Measurements from ENCODE around the gene GPR137. TPM values are rescaled to one million over a fixed set of nuclear protein-coding genes. Genes with fewer than 3 reads are reported as not detected.

The GPR137 gene
- total and polyA plus RNA-seq, 9 of the 15 experiments (the other 6 are each of a cell fraction or from before 2014, with no cell fraction given): 0.32 to 26.7 (median 10.7) TPM

DNA sequence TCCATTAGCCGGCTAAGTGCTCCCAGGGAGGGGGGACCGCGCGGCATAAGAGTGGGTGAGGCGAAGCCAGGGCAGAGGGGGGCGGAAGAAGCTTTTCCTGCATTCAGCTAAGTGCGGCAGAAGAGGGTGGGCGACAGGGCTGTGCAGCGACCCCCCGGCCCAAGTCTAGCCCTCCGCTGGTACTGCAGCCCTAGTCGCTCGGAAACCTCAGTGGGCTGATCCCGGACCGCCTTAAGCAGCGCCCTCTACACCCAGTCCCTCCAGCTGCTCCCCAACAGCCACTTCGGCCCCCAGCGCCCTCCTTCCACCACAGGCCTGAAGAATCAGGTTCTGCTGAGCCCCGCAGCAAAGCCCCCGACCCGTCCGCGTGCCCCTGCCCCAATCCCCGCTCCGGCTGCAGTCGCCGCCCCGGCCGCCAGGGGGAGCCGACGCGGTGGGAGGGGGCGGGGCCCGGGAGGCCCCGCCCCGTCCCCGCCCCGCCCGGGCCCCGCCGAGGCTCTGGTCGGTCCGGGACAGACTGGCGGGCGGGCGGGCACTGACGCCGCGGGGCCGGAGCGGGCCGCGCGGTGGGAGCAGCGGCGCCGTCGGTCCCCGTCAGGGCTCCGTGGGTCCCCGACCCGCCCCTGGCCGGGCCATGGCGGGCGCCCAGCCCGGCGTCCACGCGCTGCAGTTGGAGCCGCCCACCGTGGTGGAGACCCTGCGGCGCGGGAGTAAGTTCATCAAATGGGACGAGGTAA is 34.5 kb upstream of the GPR137 start, which contains the start of gene PLCB3 (continued):
- no peak for TF ChIP-seq SLC30A9 (CRISPR knock-in tag; IDR thresholded peaks at IDR 0.05)
- peak; percentile 86 for TF ChIP-seq POLR2G (IDR thresholded peaks at IDR 0.05; ENCODE audit: low read depth, low read length)
- TF ChIP-seq TEAD2 (tag; IDR thresholded peaks at IDR 0.05): no peak
- no peak for TF ChIP-seq PYGO2 (tag; IDR thresholded peaks at IDR 0.05)
- no peak for TF ChIP-seq ASH1L (IDR thresholded peaks at IDR 0.05; ENCODE audit: borderline replicate concordance, low read depth, partially characterized antibody)
- no peak for TF ChIP-seq CBFA2T3 (IDR thresholded peaks at IDR 0.05)
- TF ChIP-seq KAT2B (IDR thresholded peaks at IDR 0.05; ENCODE audit: low read depth, low read length): no peak
- TF ChIP-seq, protein P1, sequence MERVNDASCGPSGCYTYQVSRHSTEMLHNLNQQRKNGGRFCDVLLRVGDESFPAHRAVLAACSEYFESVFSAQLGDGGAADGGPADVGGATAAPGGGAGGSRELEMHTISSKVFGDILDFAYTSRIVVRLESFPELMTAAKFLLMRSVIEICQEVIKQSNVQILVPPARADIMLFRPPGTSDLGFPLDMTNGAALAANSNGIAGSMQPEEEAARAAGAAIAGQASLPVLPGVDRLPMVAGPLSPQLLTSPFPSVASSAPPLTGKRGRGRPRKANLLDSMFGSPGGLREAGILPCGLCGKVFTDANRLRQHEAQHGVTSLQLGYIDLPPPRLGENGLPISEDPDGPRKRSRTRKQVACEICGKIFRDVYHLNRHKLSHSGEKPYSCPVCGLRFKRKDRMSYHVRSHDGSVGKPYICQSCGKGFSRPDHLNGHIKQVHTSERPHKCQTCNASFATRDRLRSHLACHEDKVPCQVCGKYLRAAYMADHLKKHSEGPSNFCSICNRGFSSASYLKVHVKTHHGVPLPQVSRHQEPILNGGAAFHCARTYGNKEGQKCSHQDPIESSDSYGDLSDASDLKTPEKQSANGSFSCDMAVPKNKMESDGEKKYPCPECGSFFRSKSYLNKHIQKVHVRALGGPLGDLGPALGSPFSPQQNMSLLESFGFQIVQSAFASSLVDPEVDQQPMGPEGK (CRISPR knock-in tag; IDR thresholded peaks at IDR 0.05; ENCODE audit: borderline replicate concordance): no peak
- TF ChIP-seq, protein P2, sequence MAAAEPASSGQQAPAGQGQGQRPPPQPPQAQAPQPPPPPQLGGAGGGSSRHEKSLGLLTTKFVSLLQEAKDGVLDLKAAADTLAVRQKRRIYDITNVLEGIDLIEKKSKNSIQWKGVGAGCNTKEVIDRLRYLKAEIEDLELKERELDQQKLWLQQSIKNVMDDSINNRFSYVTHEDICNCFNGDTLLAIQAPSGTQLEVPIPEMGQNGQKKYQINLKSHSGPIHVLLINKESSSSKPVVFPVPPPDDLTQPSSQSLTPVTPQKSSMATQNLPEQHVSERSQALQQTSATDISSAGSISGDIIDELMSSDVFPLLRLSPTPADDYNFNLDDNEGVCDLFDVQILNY (CRISPR knock-in tag; IDR thresholded peaks at IDR 0.05): no peak
- TF ChIP-seq, protein P3, sequence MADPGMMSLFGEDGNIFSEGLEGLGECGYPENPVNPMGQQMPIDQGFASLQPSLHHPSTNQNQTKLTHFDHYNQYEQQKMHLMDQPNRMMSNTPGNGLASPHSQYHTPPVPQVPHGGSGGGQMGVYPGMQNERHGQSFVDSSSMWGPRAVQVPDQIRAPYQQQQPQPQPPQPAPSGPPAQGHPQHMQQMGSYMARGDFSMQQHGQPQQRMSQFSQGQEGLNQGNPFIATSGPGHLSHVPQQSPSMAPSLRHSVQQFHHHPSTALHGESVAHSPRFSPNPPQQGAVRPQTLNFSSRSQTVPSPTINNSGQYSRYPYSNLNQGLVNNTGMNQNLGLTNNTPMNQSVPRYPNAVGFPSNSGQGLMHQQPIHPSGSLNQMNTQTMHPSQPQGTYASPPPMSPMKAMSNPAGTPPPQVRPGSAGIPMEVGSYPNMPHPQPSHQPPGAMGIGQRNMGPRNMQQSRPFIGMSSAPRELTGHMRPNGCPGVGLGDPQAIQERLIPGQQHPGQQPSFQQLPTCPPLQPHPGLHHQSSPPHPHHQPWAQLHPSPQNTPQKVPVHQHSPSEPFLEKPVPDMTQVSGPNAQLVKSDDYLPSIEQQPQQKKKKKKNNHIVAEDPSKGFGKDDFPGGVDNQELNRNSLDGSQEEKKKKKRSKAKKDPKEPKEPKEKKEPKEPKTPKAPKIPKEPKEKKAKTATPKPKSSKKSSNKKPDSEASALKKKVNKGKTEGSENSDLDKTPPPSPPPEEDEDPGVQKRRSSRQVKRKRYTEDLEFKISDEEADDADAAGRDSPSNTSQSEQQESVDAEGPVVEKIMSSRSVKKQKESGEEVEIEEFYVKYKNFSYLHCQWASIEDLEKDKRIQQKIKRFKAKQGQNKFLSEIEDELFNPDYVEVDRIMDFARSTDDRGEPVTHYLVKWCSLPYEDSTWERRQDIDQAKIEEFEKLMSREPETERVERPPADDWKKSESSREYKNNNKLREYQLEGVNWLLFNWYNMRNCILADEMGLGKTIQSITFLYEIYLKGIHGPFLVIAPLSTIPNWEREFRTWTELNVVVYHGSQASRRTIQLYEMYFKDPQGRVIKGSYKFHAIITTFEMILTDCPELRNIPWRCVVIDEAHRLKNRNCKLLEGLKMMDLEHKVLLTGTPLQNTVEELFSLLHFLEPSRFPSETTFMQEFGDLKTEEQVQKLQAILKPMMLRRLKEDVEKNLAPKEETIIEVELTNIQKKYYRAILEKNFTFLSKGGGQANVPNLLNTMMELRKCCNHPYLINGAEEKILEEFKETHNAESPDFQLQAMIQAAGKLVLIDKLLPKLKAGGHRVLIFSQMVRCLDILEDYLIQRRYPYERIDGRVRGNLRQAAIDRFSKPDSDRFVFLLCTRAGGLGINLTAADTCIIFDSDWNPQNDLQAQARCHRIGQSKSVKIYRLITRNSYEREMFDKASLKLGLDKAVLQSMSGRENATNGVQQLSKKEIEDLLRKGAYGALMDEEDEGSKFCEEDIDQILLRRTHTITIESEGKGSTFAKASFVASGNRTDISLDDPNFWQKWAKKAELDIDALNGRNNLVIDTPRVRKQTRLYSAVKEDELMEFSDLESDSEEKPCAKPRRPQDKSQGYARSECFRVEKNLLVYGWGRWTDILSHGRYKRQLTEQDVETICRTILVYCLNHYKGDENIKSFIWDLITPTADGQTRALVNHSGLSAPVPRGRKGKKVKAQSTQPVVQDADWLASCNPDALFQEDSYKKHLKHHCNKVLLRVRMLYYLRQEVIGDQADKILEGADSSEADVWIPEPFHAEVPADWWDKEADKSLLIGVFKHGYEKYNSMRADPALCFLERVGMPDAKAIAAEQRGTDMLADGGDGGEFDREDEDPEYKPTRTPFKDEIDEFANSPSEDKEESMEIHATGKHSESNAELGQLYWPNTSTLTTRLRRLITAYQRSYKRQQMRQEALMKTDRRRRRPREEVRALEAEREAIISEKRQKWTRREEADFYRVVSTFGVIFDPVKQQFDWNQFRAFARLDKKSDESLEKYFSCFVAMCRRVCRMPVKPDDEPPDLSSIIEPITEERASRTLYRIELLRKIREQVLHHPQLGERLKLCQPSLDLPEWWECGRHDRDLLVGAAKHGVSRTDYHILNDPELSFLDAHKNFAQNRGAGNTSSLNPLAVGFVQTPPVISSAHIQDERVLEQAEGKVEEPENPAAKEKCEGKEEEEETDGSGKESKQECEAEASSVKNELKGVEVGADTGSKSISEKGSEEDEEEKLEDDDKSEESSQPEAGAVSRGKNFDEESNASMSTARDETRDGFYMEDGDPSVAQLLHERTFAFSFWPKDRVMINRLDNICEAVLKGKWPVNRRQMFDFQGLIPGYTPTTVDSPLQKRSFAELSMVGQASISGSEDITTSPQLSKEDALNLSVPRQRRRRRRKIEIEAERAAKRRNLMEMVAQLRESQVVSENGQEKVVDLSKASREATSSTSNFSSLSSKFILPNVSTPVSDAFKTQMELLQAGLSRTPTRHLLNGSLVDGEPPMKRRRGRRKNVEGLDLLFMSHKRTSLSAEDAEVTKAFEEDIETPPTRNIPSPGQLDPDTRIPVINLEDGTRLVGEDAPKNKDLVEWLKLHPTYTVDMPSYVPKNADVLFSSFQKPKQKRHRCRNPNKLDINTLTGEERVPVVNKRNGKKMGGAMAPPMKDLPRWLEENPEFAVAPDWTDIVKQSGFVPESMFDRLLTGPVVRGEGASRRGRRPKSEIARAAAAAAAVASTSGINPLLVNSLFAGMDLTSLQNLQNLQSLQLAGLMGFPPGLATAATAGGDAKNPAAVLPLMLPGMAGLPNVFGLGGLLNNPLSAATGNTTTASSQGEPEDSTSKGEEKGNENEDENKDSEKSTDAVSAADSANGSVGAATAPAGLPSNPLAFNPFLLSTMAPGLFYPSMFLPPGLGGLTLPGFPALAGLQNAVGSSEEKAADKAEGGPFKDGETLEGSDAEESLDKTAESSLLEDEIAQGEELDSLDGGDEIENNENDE (IDR thresholded peaks at IDR 0.05; ENCODE audit: low read depth, low read length): no peak
- no peak for TF ChIP-seq ZNF75A (CRISPR knock-in tag; IDR thresholded peaks at IDR 0.05)
- TF ChIP-seq KDM4B (IDR thresholded peaks at IDR 0.05; ENCODE audit: borderline replicate concordance in 2 of 2, low read depth in 1 of 2): peak in 1 of 2 experiments; percentile 10; a peak in 1 of 4 replicates
- TF ChIP-seq DPF2 (IDR thresholded peaks at IDR 0.05): no peak; the same call in 1 of the 2 replicates
- TF ChIP-seq SMARCA4 (IDR thresholded peaks at IDR 0.05): no peak
